Vagina (tissue), 2 donors: ENCODE data around the gene EOMES. TPM values are rescaled to one million over a fixed set of nuclear protein-coding genes. Genes with fewer than 3 reads are reported as not detected.

Experiments used
- DNase-seq, 2 donors: peaks; one replicate each; pipeline ENCODE4 v3.0.0-alpha.2; 2017; ENCODE audit errors: extremely low spot score in 2 of 2
- H3K27ac ChIP-seq: fragments of 200-600 bp; sonication (generic); one replicate; pipeline ENCODE4 v1.5.1; 2019
- H3K27me3 ChIP-seq: fragments of 200-600 bp; sonication (generic); one replicate; pipeline ENCODE4 v1.5.1; 2019
- H3K36me3 ChIP-seq, 2 donors: fragments of 200-600 bp; sonication (generic); one replicate each; pipeline ENCODE4 v1.5.1; 2017 to 2019
- H3K4me1 ChIP-seq: fragments of 200-600 bp; sonication (generic); one replicate; pipeline ENCODE4 v1.5.1; 2019
- H3K4me3 ChIP-seq, 2 donors: fragments of 200-600 bp; sonication (generic); 1 replicate in 1 of 2; 2 replicates in 1 of 2; pipeline ENCODE4 v1.5.1; 2016 to 2019
- H3K9me3 ChIP-seq: fragments of 200-600 bp; sonication (generic); one replicate; pipeline ENCODE4 v1.5.1; 2019
- POLR2A ChIP-seq, 2 donors: fragments of 450-650 bp; IDR thresholded peaks; one replicate each; pipeline ENCODE4 v1.6.1; 2017; ENCODE audit warnings: antibody characterized with exemption in 2 of 2, mild to moderate bottlenecking in 2 of 2, moderate library complexity in 2 of 2
- POLR2AphosphoS5 ChIP-seq, 2 donors: sonication (generic); formaldehyde crosslinking; IDR thresholded peaks; one replicate each; pipeline ENCODE4 v1.9.0; 2017; ENCODE audit warnings: antibody characterized with exemption in 2 of 2, mild to moderate bottlenecking in 2 of 2, low read depth in 1 of 2; ENCODE audit not compliant: insufficient read depth in 1 of 2
- intact Hi-C: fragments of 100-400 bp; cut with DNase I; formaldehyde crosslinking; loops from one replicate; pipeline ENCODE4 v1.15.1; 2023
- total RNA-seq: library from RNA; depleted of rRNA; stranded (reverse); fragments of >200 nt; gene quantifications from one replicate; pipeline ENCODE4 v1.2.3, GENCODE V29; 2016
- TF ChIP-seq, protein P1 (sequence below), 3 experiments: fragments of 450-650 bp in 2 of 3; fragments of 200-600 bp in 1 of 3; sonication (generic) in 1 of 3; IDR thresholded peaks; one replicate each; pipeline ENCODE4 v1.5.1; 2017 to 2019; ENCODE audit warnings: antibody characterized with exemption in 3 of 3, mild to moderate bottlenecking in 2 of 3, moderate library complexity in 2 of 3

EOMES gene
- total RNA-seq, 1 donor from 2014 or later: 0.49 TPM

DNA sequence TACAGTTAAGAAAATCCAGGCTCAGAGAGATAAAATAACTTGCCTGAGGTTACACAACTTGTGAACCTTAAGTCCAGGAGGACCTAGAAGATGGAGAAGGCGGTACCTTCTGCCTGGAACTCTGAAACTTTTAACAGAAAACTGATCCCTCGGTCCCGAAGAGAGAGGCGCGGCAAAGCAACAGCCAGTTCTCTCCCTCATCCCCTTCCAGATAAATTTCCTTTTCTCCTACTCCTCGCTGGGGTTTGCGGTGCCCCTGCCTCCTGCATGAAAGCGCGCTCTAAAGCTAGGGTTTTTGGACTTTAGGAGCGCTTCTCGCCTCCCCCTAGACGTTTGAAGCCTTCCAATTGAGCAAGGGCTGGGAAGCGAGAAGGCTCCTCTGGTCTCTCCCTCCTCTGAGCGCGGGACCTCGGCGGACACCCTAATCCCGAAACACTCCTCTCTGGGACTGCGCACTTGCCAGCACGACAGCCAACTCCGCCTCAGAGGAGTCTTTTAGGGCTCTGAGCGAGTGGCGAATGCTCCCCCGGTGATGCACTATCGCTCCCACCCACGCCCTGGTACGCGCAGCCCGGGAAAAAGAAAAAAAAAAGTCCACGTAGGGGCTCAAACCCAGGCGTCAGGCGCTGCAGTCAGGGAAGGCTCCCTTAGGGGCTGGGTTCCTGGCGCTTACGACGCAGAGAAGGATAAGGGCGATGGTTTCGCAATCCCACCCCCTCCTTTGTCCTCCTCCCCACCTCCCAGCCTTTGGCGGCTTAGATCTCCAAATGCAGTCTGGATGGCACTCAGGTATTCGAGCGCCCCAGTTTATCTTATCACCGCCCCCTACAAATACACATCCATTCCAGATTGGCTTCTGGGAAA lies 7.9 kb upstream of the EOMES start:
- Histone ChIP-seq H3K4me1 (peaks cover 18% of the 10 kb centered on the region), H3K27me3 (peaks cover 21% of the 10 kb centered on the region), H3K9me3 (no peaks in the 10 kb centered on the region), H3K4me3 (peak overlapping the region in 1 of 2 donors; percentile 9), H3K27ac (no peak overlapping the region), H3K36me3 (no peaks in the 10 kb centered on the region)
- DNase-seq: no peak
- TF ChIP-seq POLR2A (IDR thresholded peaks at IDR 0.05): no peak
- no peak for TF ChIP-seq POLR2AphosphoS5 (IDR thresholded peaks at IDR 0.05; ENCODE audit: insufficient read depth in 1 of 2, low read depth in 1 of 2)
- TF ChIP-seq, protein P1, sequence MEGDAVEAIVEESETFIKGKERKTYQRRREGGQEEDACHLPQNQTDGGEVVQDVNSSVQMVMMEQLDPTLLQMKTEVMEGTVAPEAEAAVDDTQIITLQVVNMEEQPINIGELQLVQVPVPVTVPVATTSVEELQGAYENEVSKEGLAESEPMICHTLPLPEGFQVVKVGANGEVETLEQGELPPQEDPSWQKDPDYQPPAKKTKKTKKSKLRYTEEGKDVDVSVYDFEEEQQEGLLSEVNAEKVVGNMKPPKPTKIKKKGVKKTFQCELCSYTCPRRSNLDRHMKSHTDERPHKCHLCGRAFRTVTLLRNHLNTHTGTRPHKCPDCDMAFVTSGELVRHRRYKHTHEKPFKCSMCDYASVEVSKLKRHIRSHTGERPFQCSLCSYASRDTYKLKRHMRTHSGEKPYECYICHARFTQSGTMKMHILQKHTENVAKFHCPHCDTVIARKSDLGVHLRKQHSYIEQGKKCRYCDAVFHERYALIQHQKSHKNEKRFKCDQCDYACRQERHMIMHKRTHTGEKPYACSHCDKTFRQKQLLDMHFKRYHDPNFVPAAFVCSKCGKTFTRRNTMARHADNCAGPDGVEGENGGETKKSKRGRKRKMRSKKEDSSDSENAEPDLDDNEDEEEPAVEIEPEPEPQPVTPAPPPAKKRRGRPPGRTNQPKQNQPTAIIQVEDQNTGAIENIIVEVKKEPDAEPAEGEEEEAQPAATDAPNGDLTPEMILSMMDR (IDR thresholded peaks at IDR 0.05): no peak
- intact Hi-C loops: no loop called here

DNA sequence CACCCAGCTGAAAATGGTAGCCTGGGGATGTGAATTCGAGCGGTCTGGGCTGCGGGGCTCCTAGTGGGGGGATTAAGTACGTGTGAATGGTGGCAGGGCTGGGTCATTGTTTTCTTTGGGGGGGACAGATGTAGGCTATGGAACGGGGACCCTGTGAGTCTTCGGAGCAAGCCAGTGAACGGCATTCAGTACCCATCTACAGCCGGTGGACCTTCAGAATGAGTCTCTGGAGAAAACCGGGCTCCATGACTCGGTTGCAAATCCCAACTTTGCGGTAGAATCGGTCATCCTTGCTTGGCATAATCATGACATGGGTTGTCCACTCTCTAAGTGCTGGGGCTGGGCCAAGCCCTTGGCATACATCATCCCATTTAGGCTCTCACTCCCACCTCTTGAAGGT lies 7.2 kb upstream of the EOMES start:
- TF ChIP-seq, protein P1 (IDR thresholded peaks at IDR 0.05): no peak
- Histone ChIP-seq H3K36me3 (no peaks in the 10 kb centered on the region), H3K9me3 (no peaks in the 10 kb centered on the region), H3K27ac (no peak overlapping the region), H3K4me1 (peaks cover 19% of the 10 kb centered on the region), H3K4me3 (no peak overlapping the region), H3K27me3 (peaks cover 21% of the 10 kb centered on the region)
- intact Hi-C loops: no loop called here
- DNase-seq: no peak

DNA sequence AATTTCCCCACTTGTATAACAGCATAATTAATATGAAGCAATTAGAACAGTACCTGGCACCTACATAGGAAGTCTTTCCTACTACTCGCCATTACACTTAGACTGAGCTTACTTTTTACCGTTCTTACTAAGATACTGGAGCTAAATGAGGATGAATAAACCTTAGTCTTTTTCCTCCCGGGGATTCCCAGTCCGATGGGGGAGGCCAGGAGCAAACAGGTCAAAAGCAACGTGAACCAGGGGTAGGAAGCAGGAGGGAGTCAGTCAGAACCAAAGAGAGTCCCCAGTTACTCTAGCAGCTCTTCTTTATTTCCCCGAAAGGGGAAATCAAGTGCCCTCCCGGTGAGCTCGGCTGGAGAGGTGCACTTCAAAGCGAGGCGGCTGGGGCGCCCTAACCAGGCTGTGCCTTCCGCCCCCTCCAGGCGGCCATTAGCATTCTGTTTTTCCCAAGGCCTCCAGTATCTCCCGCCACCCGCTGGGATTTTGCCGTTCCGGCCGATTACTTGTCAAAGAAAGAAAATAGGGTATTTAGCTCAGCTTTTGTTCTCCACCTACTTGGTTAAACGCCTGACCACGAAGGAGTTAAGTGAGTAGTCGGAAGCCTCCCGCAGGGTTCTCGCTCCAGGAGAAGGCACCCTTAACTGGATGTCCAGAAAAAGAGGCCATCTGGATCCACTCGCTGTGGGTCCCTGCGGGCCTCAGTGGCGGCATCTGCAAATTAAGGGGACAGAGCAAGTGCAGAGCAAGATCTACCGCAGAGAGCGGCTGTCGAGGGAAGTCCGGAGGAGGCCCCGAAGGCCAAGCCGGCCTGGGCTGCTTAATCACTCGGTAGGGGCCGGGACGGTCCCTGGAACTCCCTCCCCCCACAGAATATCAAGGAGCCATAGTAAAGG lies 6.3 kb upstream of the EOMES start:
- TF ChIP-seq POLR2A (IDR thresholded peaks at IDR 0.05): no peak
- no peak for TF ChIP-seq POLR2AphosphoS5 (IDR thresholded peaks at IDR 0.05; ENCODE audit: insufficient read depth in 1 of 2, low read depth in 1 of 2)
- TF ChIP-seq, protein P1 (IDR thresholded peaks at IDR 0.05): no peak

DNA sequence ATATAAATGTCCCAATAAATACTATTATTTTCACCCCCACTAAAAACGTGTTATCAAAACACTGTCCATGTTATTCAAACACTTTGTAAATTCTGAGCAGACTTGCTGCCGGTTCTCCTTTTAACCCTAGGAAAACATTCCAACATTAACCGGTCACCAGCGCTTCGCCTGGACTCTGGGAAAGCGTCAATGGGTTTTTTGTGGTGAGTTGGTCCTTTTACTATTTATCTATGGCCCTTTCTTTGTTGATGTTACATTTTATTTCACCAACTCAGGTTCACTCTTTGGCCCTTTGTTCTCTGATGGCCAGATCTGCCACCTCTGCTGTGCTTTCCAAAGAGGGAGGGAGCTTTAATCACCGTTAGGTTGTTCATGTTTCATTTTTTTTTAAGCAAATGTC lies 4.1 kb upstream of the EOMES start:
- intact Hi-C loops: no loop called here
- DNase-seq: no peak
- peaks cover 48% of the 10 kb centered on the region for H3K4me1 ChIP-seq
- no peak overlapping the region for H3K4me3 ChIP-seq
- TF ChIP-seq POLR2A (IDR thresholded peaks at IDR 0.05): no peak
- TF ChIP-seq, protein P1 (IDR thresholded peaks at IDR 0.05): no peak
- no peak for TF ChIP-seq POLR2AphosphoS5 (IDR thresholded peaks at IDR 0.05; ENCODE audit: insufficient read depth in 1 of 2, low read depth in 1 of 2)
- no peaks in the 10 kb centered on the region for H3K36me3 ChIP-seq
- H3K27me3 ChIP-seq: peaks cover 26% of the 10 kb centered on the region
- no peaks in the 10 kb centered on the region for H3K9me3 ChIP-seq
- H3K27ac ChIP-seq: no peak overlapping the region

More for the DNA sequence above, 6.3 kb upstream of the EOMES start:
- peaks cover 28% of the 10 kb centered on the region for H3K4me1 ChIP-seq
- H3K27me3 ChIP-seq: peaks cover 21% of the 10 kb centered on the region
- H3K27ac ChIP-seq: no peak overlapping the region
- DNase-seq: no peak
- H3K4me3 ChIP-seq: no peak overlapping the region
- intact Hi-C loops: no loop called here
- H3K36me3 ChIP-seq: no peaks in the 10 kb centered on the region
- no peaks in the 10 kb centered on the region for H3K9me3 ChIP-seq
